Neural progenitor cell (in vitro differentiated cells): ENCODE data around the gene NCAM1. TPM values are rescaled to one million over a fixed set of nuclear protein-coding genes. Genes with fewer than 3 reads are reported as not detected.

ENCODE experiments used
- DNase-seq: peaks from one replicate; pipeline ENCODE4 v3.0.0-alpha.2; 2016; ENCODE audit warnings: low spot score
- H2AFZ ChIP-seq: fragments of 200-600 bp; sonication (generic); replicated peaks from 2 replicates; pipeline ENCODE4 v1.6.1; 2016; ENCODE audit warnings: antibody characterized with exemption
- H3F3A ChIP-seq: fragments of 200-600 bp; sonication (generic); 2 replicates; pipeline ENCODE4 v1.6.1; 2016; ENCODE audit warnings: antibody characterized with exemption, low read depth
- H3K27ac ChIP-seq: fragments of 200-600 bp; sonication (generic); 2 replicates; pipeline ENCODE4 v1.5.1; 2016; ENCODE audit warnings: mild to moderate bottlenecking
- H3K27me3 ChIP-seq: fragments of 200-600 bp; sonication (generic); 2 replicates; pipeline ENCODE4 v1.6.1; 2016; ENCODE audit warnings: mild to moderate bottlenecking, moderate library complexity
- H3K36me3 ChIP-seq: fragments of 200-600 bp; sonication (generic); 2 replicates; pipeline ENCODE4 v1.5.1; 2016
- H3K4me1 ChIP-seq: fragments of 200-600 bp; sonication (generic); 2 replicates; pipeline ENCODE4 v1.6.1; 2016; ENCODE audit warnings: mixed run types
- H3K4me2 ChIP-seq: fragments of 200-600 bp; sonication (generic); 2 replicates; pipeline ENCODE4 v1.6.1; 2016
- H3K4me3 ChIP-seq: fragments of 200-600 bp; sonication (generic); 2 replicates; pipeline ENCODE4 v1.5.1; 2016
- H3K79me2 ChIP-seq: fragments of 200-600 bp; sonication (generic); 2 replicates; pipeline ENCODE4 v1.6.1; 2016; ENCODE audit warnings: low read depth
- H3K9ac ChIP-seq: fragments of 200-600 bp; sonication (generic); 2 replicates; pipeline ENCODE4 v1.6.1; 2016
- H3K9me3 ChIP-seq: fragments of 200-600 bp; sonication (generic); 2 replicates; pipeline ENCODE4 v1.5.1; 2016; ENCODE audit warnings: low read depth
- H4K20me1 ChIP-seq: fragments of 200-600 bp; sonication (generic); 2 replicates; pipeline ENCODE4 v1.6.1; 2016; ENCODE audit warnings: low read depth
- H3K27ac Mint-ChIP-seq: 3 replicates; pipeline ENCODE4 v1.8.0; 2021; ENCODE audit warnings: mixed read lengths
- H3K27me3 Mint-ChIP-seq: 2 replicates; pipeline ENCODE4 v1.8.0; 2022; ENCODE audit warnings: low read depth, mild to moderate bottlenecking, inconsistent platforms, moderate library complexity, mixed read lengths; ENCODE audit not compliant: insufficient read depth
- H3K36me3 Mint-ChIP-seq: 3 replicates; pipeline ENCODE4 v1.8.0; 2021; ENCODE audit warnings: mixed read lengths
- H3K4me1 Mint-ChIP-seq: 3 replicates; pipeline ENCODE4 v1.8.0; 2021; ENCODE audit warnings: mixed read lengths
- H3K4me3 Mint-ChIP-seq: 3 replicates; pipeline ENCODE4 v1.8.0; 2021; ENCODE audit warnings: mild to moderate bottlenecking, moderate library complexity, mixed read lengths
- H3K9me3 Mint-ChIP-seq: 3 replicates; pipeline ENCODE4 v1.8.0; 2020; ENCODE audit warnings: mixed read lengths
- CTCF ChIP-seq: fragments of 200-600 bp; sonication (generic); IDR thresholded peaks from 2 replicates; pipeline ENCODE4 v1.5.1; 2017; ENCODE audit warnings: antibody characterized with exemption, mild to moderate bottlenecking
- EZH2 ChIP-seq: fragments of 200-600 bp; sonication (generic); IDR thresholded peaks from 2 replicates; pipeline ENCODE4 v1.6.1; 2017; ENCODE audit warnings: antibody characterized with exemption, mild to moderate bottlenecking, moderate library complexity
- EZH2phosphoT487 ChIP-seq: fragments of 200-600 bp; sonication (generic); IDR thresholded peaks from 2 replicates; pipeline ENCODE4 v1.6.1; 2017; ENCODE audit warnings: antibody characterized with exemption
- total RNA-seq: library from RNA; depleted of rRNA; stranded (reverse); fragments of >200 nt; gene quantifications from 2 replicates; pipeline ENCODE4 v1.2.3, GENCODE V29; 2015; ENCODE audit warnings: low replicate concordance

The NCAM1 gene
- total RNA-seq, 1 donor from 2014 or later = 17.5 TPM

GRCh38 chr11:113182288-113182687, 221.1 kb downstream of the NCAM1 start:
- Histone ChIP-seq H3K36me3 (no peaks in the 10 kb centered on the region), H3F3A (peaks cover 14% of the 10 kb centered on the region), H3K4me3 (no peak overlapping the region), H3K4me1 (peaks cover 33% of the 10 kb centered on the region), H3K9ac (no peak overlapping the region), H3K4me2 (no peak overlapping the region), H2AFZ (no peak overlapping the region), H4K20me1 (peaks cover 5% of the 10 kb centered on the region), H3K9me3 (no peaks in the 10 kb centered on the region), H3K79me2 (no peaks in the 10 kb centered on the region), H3K27ac (no peak overlapping the region), H3K27me3 (no peaks in the 10 kb centered on the region)
- peaks cover 3% of the 10 kb centered on the region for H3K27me3 Mint-ChIP-seq
- H3K4me1 Mint-ChIP-seq = peaks cover 26% of the 10 kb centered on the region
- no peak overlapping the region for H3K27ac Mint-ChIP-seq
- H3K9me3 Mint-ChIP-seq = no peaks in the 10 kb centered on the region
- H3K4me3 Mint-ChIP-seq = no peak overlapping the region
- DNase-seq = no peak
- H3K36me3 Mint-ChIP-seq = no peaks in the 10 kb centered on the region
- TF ChIP-seq EZH2phosphoT487 (no peak), EZH2 (no peak), CTCF (no peak)

GRCh38 chr11:113184498-113184897, 223.3 kb downstream of the NCAM1 start:
- Histone ChIP-seq H3K79me2 (no peaks in the 10 kb centered on the region), H3F3A (no peaks in the 10 kb centered on the region), H3K9me3 (no peaks in the 10 kb centered on the region), H4K20me1 (peaks cover 5% of the 10 kb centered on the region), H3K4me3 (no peak overlapping the region), H3K36me3 (no peaks in the 10 kb centered on the region), H3K4me2 (no peak overlapping the region), H3K27ac (no peak overlapping the region), H2AFZ (no peak overlapping the region), H3K9ac (no peak overlapping the region), H3K4me1 (peaks cover 13% of the 10 kb centered on the region), H3K27me3 (no peaks in the 10 kb centered on the region)
- TF ChIP-seq CTCF = no peak
- TF ChIP-seq EZH2 = no peak
- no peak for TF ChIP-seq EZH2phosphoT487
- H3K4me1 Mint-ChIP-seq = peaks cover 12% of the 10 kb centered on the region
- H3K27ac Mint-ChIP-seq = no peak overlapping the region
- no peaks in the 10 kb centered on the region for H3K9me3 Mint-ChIP-seq
- H3K27me3 Mint-ChIP-seq = peaks cover 3% of the 10 kb centered on the region
- no peak for DNase-seq
- H3K36me3 Mint-ChIP-seq = no peaks in the 10 kb centered on the region
- H3K4me3 Mint-ChIP-seq = no peak overlapping the region

- Mint-ChIP-seq H3K36me3 (no peaks in the 10 kb centered on the region), H3K9me3 (no peaks in the 10 kb centered on the region), H3K4me1 (peaks cover 26% of the 10 kb centered on the region), H3K27ac (no peak overlapping the region), H3K27me3 (peaks cover 12% of the 10 kb centered on the region), H3K4me3 (no peak overlapping the region)
- Histone ChIP-seq H3K4me3 (no peak overlapping the region), H3K9me3 (no peaks in the 10 kb centered on the region), H3K79me2 (no peaks in the 10 kb centered on the region), H3K36me3 (no peaks in the 10 kb centered on the region), H3F3A (peaks cover 19% of the 10 kb centered on the region), H3K27ac (no peak overlapping the region), H3K9ac (no peak overlapping the region), H4K20me1 (no peaks in the 10 kb centered on the region), H2AFZ (no peak overlapping the region), H3K4me2 (no peak overlapping the region), H3K27me3 (no peaks in the 10 kb centered on the region), H3K4me1 (peaks cover 26% of the 10 kb centered on the region)
- TF ChIP-seq CTCF = no peak
- TF ChIP-seq EZH2phosphoT487 = no peak
- no peak for TF ChIP-seq EZH2
- no peak for DNase-seq
Measured at GRCh38 chr11:113188371-113188834, 227.2 kb downstream of the NCAM1 start.
